ENCODE results near the gene CARD9. TPM values are rescaled to one million over a fixed set of nuclear protein-coding genes. Genes with fewer than 3 reads are reported as not detected.
A peak's percentile ranks its signal among the peaks of the same experiment; 100 is the strongest.

The CARD9 gene
- total and polyA plus RNA-seq, 11 donors, result 0.30 to 7.1 (median 0.77) TPM

GRCh38 chr9:136358888-136359287 lies 14.6 kb downstream of the CARD9 start:
- WGBS, 4 donors, result 36 to 55% (median 51%) methylated on average over 2 of the region's 2 CpGs; no CpG with 5 or more reads in 1 of the 4 donors
- Histone ChIP-seq H3K36me3 (peaks cover 0 to 25% (median 11%) of the 10 kb centered on the region in 9 donors), H3K4me1 (peaks cover under 1 to 49% (median 28%) of the 10 kb centered on the region in 12 donors), H3K27me3 (no peaks in the 10 kb centered on the region), H3K9me3 (no peaks in the 10 kb centered on the region), H3K27ac (peak overlapping the region in 1 of 12 donors; percentile 33), H3K4me3 (no peak overlapping the region)
- DNase-seq (no peak), ATAC-seq (no peak)
- intact Hi-C loops (cut with DNase I), result no loop called here
- TF ChIP-seq POLR2A (IDR thresholded peaks at IDR 0.05), result no peak
- no peak for TF ChIP-seq CTCF (IDR thresholded peaks at IDR 0.05)

GRCh38 chr9:136358016-136358415 lies 15.5 kb downstream of the CARD9 start:
- peak overlapping the region in 1 of 12 donors; percentile 33 for H3K27ac ChIP-seq
- H3K4me3 ChIP-seq, result no peak overlapping the region
- H3K27me3 ChIP-seq, result no peaks in the 10 kb centered on the region
- H3K4me1 ChIP-seq, result peaks cover 0 to 56% (median 28%) of the 10 kb centered on the region in 12 donors
- H3K9me3 ChIP-seq, result no peaks in the 10 kb centered on the region
- no peak for DNase-seq
- peaks cover 0 to 25% (median 11%) of the 10 kb centered on the region in 9 donors for H3K36me3 ChIP-seq
- no peak for TF ChIP-seq POLR2A (IDR thresholded peaks at IDR 0.05)
- TF ChIP-seq CTCF (IDR thresholded peaks at IDR 0.05), result no peak
- intact Hi-C loops (cut with DNase I), result no loop called here
- no peak for ATAC-seq
- WGBS, 4 donors, result 74 to 87% (median 83%) methylated on average over 14 to 29 of the region's 29 CpGs

- WGBS, 4 donors, result 61 to 79% (median 79%) methylated on average over 12 to 22 of the region's 22 CpGs
- ATAC-seq, result no peak
- TF ChIP-seq CTCF (IDR thresholded peaks at IDR 0.05), result no peak
- no peak for TF ChIP-seq POLR2A (IDR thresholded peaks at IDR 0.05)
- intact Hi-C loops (cut with DNase I), result no loop called here
- Histone ChIP-seq H3K27me3 (no peaks in the 10 kb centered on the region), H3K4me1 (peaks cover 0 to 51% (median 21%) of the 10 kb centered on the region in 12 donors), H3K36me3 (peaks cover 0 to 25% (median 11%) of the 10 kb centered on the region in 9 donors), H3K27ac (peak overlapping the region in 1 of 12 donors; percentile 75), H3K4me3 (no peak overlapping the region), H3K9me3 (no peaks in the 10 kb centered on the region)
- DNase-seq, result no peak
Measured at GRCh38 chr9:136357202-136357725, 16.2 kb downstream of the CARD9 start.

GRCh38 chr9:136355616-136356557 lies 17.6 kb downstream of the CARD9 start:
- peak overlapping the region in 10 of 12 donors; percentile 32 to 75 (median 58) for H3K27ac ChIP-seq
- peaks cover 0 to 38% (median 14%) of the 10 kb centered on the region in 12 donors for H3K4me1 ChIP-seq
- no peaks in the 10 kb centered on the region for H3K9me3 ChIP-seq
- TF ChIP-seq POLR2A (IDR thresholded peaks at IDR 0.05) (no peak), CTCF (IDR thresholded peaks at IDR 0.05) (no peak)
- intact Hi-C loops (cut with DNase I), result no loop called here
- DNase-seq, result no peak
- 68 to 86% (median 70%) methylated on average over 19 to 54 of the region's 54 CpGs for WGBS, 4 donors
- ATAC-seq, result no peak
- peak overlapping the region in 9 of 12 donors; percentile 10 to 43 (median 29) for H3K4me3 ChIP-seq
- H3K36me3 ChIP-seq, result peaks cover 0 to 25% (median 11%) of the 10 kb centered on the region in 9 donors
- no peaks in the 10 kb centered on the region for H3K27me3 ChIP-seq

All from heart left ventricle (tissue), 16 donors.